Measurements from ENCODE around the gene CLIP2.

The CLIP2 gene

GRCh38 chr7:74449809-74450397, 160.7 kb downstream of the CLIP2 start:
- H3K9me3 ChIP-seq (ENCODE audit: insufficient read depth, low read depth, low read length) = no peaks in the 10 kb centered on the region
- WGBS = 73% methylated on average over 15 of the region's 15 CpGs
- H3K27ac ChIP-seq (ENCODE audit: low read depth, low read length) = no peak overlapping the region
- no peaks in the 10 kb centered on the region for H3K27me3 ChIP-seq (ENCODE audit: insufficient read depth, low read length)
- no peaks in the 10 kb centered on the region for H3K36me3 ChIP-seq (ENCODE audit: insufficient read depth, low read length)
- H3K4me1 ChIP-seq (ENCODE audit: insufficient read depth, low read length) = no peaks in the 10 kb centered on the region
- no peak overlapping the region for H3K4me3 ChIP-seq (ENCODE audit: low read length)
- no peak overlapping the region for H3K9ac ChIP-seq (ENCODE audit: low read depth, low read length)

GRCh38 chr7:74452748-74453321, 163.6 kb downstream of the CLIP2 start:
- Histone ChIP-seq H3K27me3 (ENCODE audit: insufficient read depth, low read length) (no peaks in the 10 kb centered on the region), H3K36me3 (ENCODE audit: insufficient read depth, low read length) (no peaks in the 10 kb centered on the region), H3K27ac (ENCODE audit: low read depth, low read length) (no peak overlapping the region; the same call in 1 of the 2 replicates), H3K9ac (ENCODE audit: low read depth, low read length) (no peak overlapping the region), H3K4me1 (ENCODE audit: insufficient read depth, low read length) (no peaks in the 10 kb centered on the region; the same call in none of the 2 replicates), H3K4me3 (ENCODE audit: low read length) (peak overlapping the region; percentile 68), H3K9me3 (ENCODE audit: insufficient read depth, low read depth, low read length) (no peaks in the 10 kb centered on the region)
- WGBS = 80% methylated on average over 9 of the region's 15 CpGs

GRCh38 chr7:74453322-74454011, 164.3 kb downstream of the CLIP2 start, which contains the start of gene GTF2IRD1:
GTF2IRD1 (plus strand) TSS chr7:74453906; CDS start chr7:74508081, 54,175 bp downstream.
- H3K4me3 ChIP-seq (ENCODE audit: low read length) = peak within 1 kb of the TSS; percentile 68
- no peaks in the 10 kb centered on the region for H3K27me3 ChIP-seq (ENCODE audit: insufficient read depth, low read length)
- peak within 1 kb of the TSS; percentile 75 for H3K9ac ChIP-seq (ENCODE audit: low read depth, low read length)
- 3% methylated on average over 53 of the region's 62 CpGs for WGBS
- no peaks in the 10 kb centered on the region for H3K36me3 ChIP-seq (ENCODE audit: insufficient read depth, low read length)
- H3K4me1 ChIP-seq (ENCODE audit: insufficient read depth, low read length) = no peaks in the 10 kb centered on the region; the same call in none of the 2 replicates
- H3K9me3 ChIP-seq (ENCODE audit: insufficient read depth, low read depth, low read length) = no peaks in the 10 kb centered on the region
- peak within 1 kb of the TSS; percentile 68 for H3K27ac ChIP-seq (ENCODE audit: low read depth, low read length)

GRCh38 chr7:74454021-74454924, 165.1 kb downstream of the CLIP2 start:
- Histone ChIP-seq H3K27me3 (ENCODE audit: insufficient read depth, low read length) (no peaks in the 10 kb centered on the region), H3K9ac (ENCODE audit: low read depth, low read length) (peak overlapping the region; percentile 67), H3K4me1 (ENCODE audit: insufficient read depth, low read length) (no peaks in the 10 kb centered on the region; the same call in none of the 2 replicates), H3K4me3 (ENCODE audit: low read length) (peak overlapping the region; percentile 68), H3K27ac (ENCODE audit: low read depth, low read length) (peak overlapping the region; percentile 60; the same call in 1 of the 2 replicates), H3K36me3 (ENCODE audit: insufficient read depth, low read length) (no peaks in the 10 kb centered on the region), H3K9me3 (ENCODE audit: insufficient read depth, low read depth, low read length) (no peaks in the 10 kb centered on the region)
- WGBS = 2% methylated on average over 47 of the region's 61 CpGs

GRCh38 chr7:74454925-74455288, 165.7 kb downstream of the CLIP2 start:
- no peaks in the 10 kb centered on the region for H3K9me3 ChIP-seq (ENCODE audit: insufficient read depth, low read depth, low read length)
- peak overlapping the region; percentile 68 for H3K4me3 ChIP-seq (ENCODE audit: low read length)
- H3K27me3 ChIP-seq (ENCODE audit: insufficient read depth, low read length) = no peaks in the 10 kb centered on the region
- H3K9ac ChIP-seq (ENCODE audit: low read depth, low read length) = peak overlapping the region; percentile 67
- H3K36me3 ChIP-seq (ENCODE audit: insufficient read depth, low read length) = no peaks in the 10 kb centered on the region
- 60% methylated on average over 11 of the region's 11 CpGs for WGBS
- H3K4me1 ChIP-seq (ENCODE audit: insufficient read depth, low read length) = no peaks in the 10 kb centered on the region; the same call in none of the 2 replicates
- peak overlapping the region; percentile 60; the same call in 1 of the 2 replicates for H3K27ac ChIP-seq (ENCODE audit: low read depth, low read length)

- 0 out of 2 replicates have a peak overlapping the region, but pooled peaks have one; percentile 25 for H3K27ac ChIP-seq (ENCODE audit: low read depth, low read length)
- 79% methylated on average over 13 of the region's 13 CpGs for WGBS
- no peaks in the 10 kb centered on the region; the same call in none of the 2 replicates for H3K4me1 ChIP-seq (ENCODE audit: insufficient read depth, low read length)
Observed at GRCh38 chr7:74455291-74455804, 166.1 kb downstream of the CLIP2 start.

More at GRCh38 chr7:74455291-74455804, 166.1 kb downstream of the CLIP2 start:
- no peaks in the 10 kb centered on the region for H3K9me3 ChIP-seq (ENCODE audit: insufficient read depth, low read depth, low read length)
- H3K4me3 ChIP-seq (ENCODE audit: low read length) = peak overlapping the region; percentile 68
- no peak overlapping the region for H3K9ac ChIP-seq (ENCODE audit: low read depth, low read length)
- H3K27me3 ChIP-seq (ENCODE audit: insufficient read depth, low read length) = no peaks in the 10 kb centered on the region
- no peaks in the 10 kb centered on the region for H3K36me3 ChIP-seq (ENCODE audit: insufficient read depth, low read length)

Data from HUES64 (cell line).